Liver (tissue), 3 donors: ENCODE results near the gene BACH2.

Experiments used
- CTCF ChIP-seq: fragments of 150-350 bp; IDR thresholded peaks from 2 replicates; pipeline ENCODE4 v1.5.1; 2017; ENCODE audit warnings: improper control_type of control experiment, low read depth, low read length; ENCODE audit not compliant: missing input control
- EGR1 ChIP-seq, 2 donors: IDR thresholded peaks; 2 replicates each; pipeline ENCODE4 v1.6.1; 2016 to 2018; ENCODE audit warnings: antibody characterized with exemption in 2 of 2, low read depth in 2 of 2
- GABPA ChIP-seq, 2 donors: IDR thresholded peaks in 1 of 2; conservative IDR thresholded peaks in 1 of 2; 2 replicates each; pipeline ENCODE4 v1.6.1; 2016; ENCODE audit warnings: antibody characterized with exemption in 2 of 2, mild to moderate bottlenecking in 1 of 2, moderate library complexity in 1 of 2
- JUND ChIP-seq, 2 donors: IDR thresholded peaks; 2 replicates each; pipeline ENCODE4 v1.6.1; 2016; ENCODE audit warnings: antibody characterized with exemption in 2 of 2
- NR2F2 ChIP-seq: IDR thresholded peaks from 2 replicates; pipeline ENCODE4 v1.6.1; 2016; ENCODE audit warnings: antibody characterized with exemption
- RAD21 ChIP-seq, 2 donors: IDR thresholded peaks; 2 replicates each; pipeline ENCODE4 v1.6.1; 2016; ENCODE audit warnings: antibody characterized with exemption in 2 of 2, mild to moderate bottlenecking in 2 of 2
- REST ChIP-seq: IDR thresholded peaks from 2 replicates; pipeline ENCODE4 v1.6.1; 2016; ENCODE audit warnings: antibody characterized with exemption, mild to moderate bottlenecking
- RXRA ChIP-seq, 2 donors: IDR thresholded peaks; 2 replicates each; pipeline ENCODE4 v1.6.1; 2017 to 2018; ENCODE audit warnings: antibody characterized with exemption in 2 of 2, mild to moderate bottlenecking in 1 of 2
- SP1 ChIP-seq: IDR thresholded peaks from 2 replicates; pipeline ENCODE4 v1.6.1; 2018; ENCODE audit warnings: antibody characterized with exemption, mild to moderate bottlenecking
- TAF1 ChIP-seq: conservative IDR thresholded peaks from 2 replicates; pipeline ENCODE4 v1.6.1; 2016; ENCODE audit warnings: antibody characterized with exemption, mild to moderate bottlenecking
- YY1 ChIP-seq: IDR thresholded peaks from 2 replicates; pipeline ENCODE4 v1.6.1; 2016; ENCODE audit warnings: antibody characterized with exemption, mild to moderate bottlenecking
- TF ChIP-seq, protein P1 (sequence below): IDR thresholded peaks from 2 replicates; pipeline ENCODE4 v1.6.1; 2016; ENCODE audit warnings: antibody characterized with exemption
- TF ChIP-seq, protein P2 (sequence below): IDR thresholded peaks from 2 replicates; pipeline ENCODE4 v1.6.1; 2016; ENCODE audit warnings: antibody characterized with exemption
- donor health status: healthy.
- donor health status: healthy.

GRCh38 chr6:90296341-90297114 is at the start of gene BACH2:
- TF ChIP-seq, protein P1, sequence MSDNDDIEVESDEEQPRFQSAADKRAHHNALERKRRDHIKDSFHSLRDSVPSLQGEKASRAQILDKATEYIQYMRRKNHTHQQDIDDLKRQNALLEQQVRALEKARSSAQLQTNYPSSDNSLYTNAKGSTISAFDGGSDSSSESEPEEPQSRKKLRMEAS: no peak
- TF ChIP-seq REST (no peak), CTCF (peak; percentile 32), RXRA (IDR thresholded peaks at IDR 0.05) (no peak), NR2F2 (no peak), RAD21 (IDR thresholded peaks at IDR 0.05) (peak in 1 of 2 donors; percentile 53), SP1 (no peak), EGR1 (IDR thresholded peaks at IDR 0.05; ENCODE audit: low read depth in 2 of 2) (peak; percentile 78 to 80), JUND (IDR thresholded peaks at IDR 0.05) (no peak), GABPA (IDR thresholded peaks at IDR 0.05 in 1 of 2, conservative IDR thresholded peaks at IDR 0.05 in 1 of 2) (no peak), TAF1 (no peak), YY1 (no peak)
- TF ChIP-seq, protein P2, sequence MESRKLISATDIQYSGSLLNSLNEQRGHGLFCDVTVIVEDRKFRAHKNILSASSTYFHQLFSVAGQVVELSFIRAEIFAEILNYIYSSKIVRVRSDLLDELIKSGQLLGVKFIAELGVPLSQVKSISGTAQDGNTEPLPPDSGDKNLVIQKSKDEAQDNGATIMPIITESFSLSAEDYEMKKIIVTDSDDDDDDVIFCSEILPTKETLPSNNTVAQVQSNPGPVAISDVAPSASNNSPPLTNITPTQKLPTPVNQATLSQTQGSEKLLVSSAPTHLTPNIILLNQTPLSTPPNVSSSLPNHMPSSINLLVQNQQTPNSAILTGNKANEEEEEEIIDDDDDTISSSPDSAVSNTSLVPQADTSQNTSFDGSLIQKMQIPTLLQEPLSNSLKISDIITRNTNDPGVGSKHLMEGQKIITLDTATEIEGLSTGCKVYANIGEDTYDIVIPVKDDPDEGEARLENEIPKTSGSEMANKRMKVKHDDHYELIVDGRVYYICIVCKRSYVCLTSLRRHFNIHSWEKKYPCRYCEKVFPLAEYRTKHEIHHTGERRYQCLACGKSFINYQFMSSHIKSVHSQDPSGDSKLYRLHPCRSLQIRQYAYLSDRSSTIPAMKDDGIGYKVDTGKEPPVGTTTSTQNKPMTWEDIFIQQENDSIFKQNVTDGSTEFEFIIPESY: no peak
